Epithelial cell of esophagus (primary cell): ENCODE data around the gene VIPR2.
"Not testable (repeated sequence)": the region's sequence is repeated elsewhere in the genome, so short reads cannot be mapped to it uniquely, and the experiment has no call there.

ENCODE experiments used
- DNase-seq: peaks from one replicate; pipeline ENCODE4 v3.0.0; 2010; ENCODE audit warnings: low read depth
- H3K4me3 ChIP-seq: 2 replicates; pipeline ENCODE4 v1.5.1; 2011; ENCODE audit warnings: mild to moderate bottlenecking, low read length, control low read depth
- TF ChIP-seq, protein P1 (sequence below): IDR thresholded peaks from 2 replicates; pipeline ENCODE4 v1.5.1; 2011; ENCODE audit warnings: low read depth, mild to moderate bottlenecking, low read length, control low read depth, inconsistent platforms; ENCODE audit not compliant: insufficient read depth; ENCODE audit errors: missing control alignments

Gene VIPR2

GRCh38 chr7:159126311-159127260, 18.1 kb downstream of the VIPR2 start:
- DNase-seq, result no peak
- no peak overlapping the region for H3K4me3 ChIP-seq
- TF ChIP-seq, protein P1, sequence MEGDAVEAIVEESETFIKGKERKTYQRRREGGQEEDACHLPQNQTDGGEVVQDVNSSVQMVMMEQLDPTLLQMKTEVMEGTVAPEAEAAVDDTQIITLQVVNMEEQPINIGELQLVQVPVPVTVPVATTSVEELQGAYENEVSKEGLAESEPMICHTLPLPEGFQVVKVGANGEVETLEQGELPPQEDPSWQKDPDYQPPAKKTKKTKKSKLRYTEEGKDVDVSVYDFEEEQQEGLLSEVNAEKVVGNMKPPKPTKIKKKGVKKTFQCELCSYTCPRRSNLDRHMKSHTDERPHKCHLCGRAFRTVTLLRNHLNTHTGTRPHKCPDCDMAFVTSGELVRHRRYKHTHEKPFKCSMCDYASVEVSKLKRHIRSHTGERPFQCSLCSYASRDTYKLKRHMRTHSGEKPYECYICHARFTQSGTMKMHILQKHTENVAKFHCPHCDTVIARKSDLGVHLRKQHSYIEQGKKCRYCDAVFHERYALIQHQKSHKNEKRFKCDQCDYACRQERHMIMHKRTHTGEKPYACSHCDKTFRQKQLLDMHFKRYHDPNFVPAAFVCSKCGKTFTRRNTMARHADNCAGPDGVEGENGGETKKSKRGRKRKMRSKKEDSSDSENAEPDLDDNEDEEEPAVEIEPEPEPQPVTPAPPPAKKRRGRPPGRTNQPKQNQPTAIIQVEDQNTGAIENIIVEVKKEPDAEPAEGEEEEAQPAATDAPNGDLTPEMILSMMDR, result no peak

- H3K4me3 ChIP-seq, result no peak overlapping the region
- no peak for DNase-seq
- TF ChIP-seq, protein P1, result no peak
These were observed 18.8 kb downstream of the VIPR2 start for GRCh38 chr7:159125955-159126270.

- no peak overlapping the region for H3K4me3 ChIP-seq
- TF ChIP-seq, protein P1, result no peak
- DNase-seq, result no peak
These were observed 19.3 kb downstream of the VIPR2 start for GRCh38 chr7:159125104-159125954.

DNA sequence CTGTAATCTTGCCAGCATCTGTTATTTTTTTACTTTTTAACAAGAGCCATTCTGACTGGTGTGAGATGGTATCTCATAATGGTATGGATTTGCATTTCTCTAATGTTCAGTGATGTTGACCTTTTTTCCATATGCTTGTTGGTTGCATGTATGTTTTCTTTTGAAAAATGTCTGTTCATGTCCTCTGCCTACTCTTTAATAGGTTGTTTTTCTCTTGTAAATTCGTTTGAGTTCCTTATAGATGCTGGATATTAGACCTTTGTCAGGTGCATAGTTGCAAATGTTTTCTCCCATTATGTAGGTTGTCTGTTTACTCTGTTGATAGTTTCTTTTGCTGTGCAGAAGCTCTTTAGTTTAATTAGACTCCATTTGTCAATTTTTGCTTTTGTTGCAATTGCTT, 20.9 kb downstream of the VIPR2 start:
- not testable (repeated sequence) for DNase-seq, H3K4me3 ChIP-seq

GRCh38 chr7:159123294-159123693, 21.4 kb downstream of the VIPR2 start:
- H3K4me3 ChIP-seq, DNase-seq: not testable (repeated sequence)

DNA sequence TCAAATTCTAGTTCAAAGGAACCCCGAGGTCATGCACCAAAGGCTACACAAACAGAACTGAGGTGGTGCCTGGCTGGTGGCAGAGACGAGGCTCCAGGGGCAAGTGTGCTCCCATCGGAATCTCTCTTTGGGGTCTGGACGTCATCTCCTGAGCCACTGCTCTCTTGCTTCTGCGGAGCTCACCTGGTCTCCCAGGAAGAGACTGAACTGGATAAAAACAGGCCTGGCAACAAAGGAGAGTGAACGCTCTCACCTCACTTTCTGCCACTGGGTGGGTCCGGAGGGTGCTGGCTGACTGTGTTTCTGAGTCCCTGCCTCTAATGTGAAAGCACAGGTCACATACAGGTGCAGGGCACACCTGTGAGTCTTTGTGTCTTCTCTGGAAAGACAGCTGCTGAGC, 22.4 kb downstream of the VIPR2 start:
- no peak overlapping the region for H3K4me3 ChIP-seq
- DNase-seq, result no peak
- TF ChIP-seq, protein P1, result no peak

DNA sequence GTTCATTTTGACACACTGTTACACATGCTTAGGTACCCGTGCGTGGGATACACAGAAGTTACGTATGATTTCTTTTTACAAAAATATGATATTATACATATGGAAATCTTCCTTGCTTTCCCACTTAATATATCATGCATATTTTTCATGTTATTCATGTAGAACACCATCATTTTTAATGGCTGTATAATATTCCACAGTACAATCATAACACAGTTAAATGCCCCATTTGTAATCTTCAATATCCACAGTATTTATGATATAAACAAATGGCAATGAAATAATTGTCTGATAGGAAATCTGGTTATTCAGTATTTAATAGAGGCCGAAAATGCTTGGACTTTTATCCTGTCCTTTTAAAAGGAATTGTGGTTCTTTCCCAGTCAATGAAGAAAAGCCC, 23.2 kb downstream of the VIPR2 start:
- TF ChIP-seq, protein P1, result no peak
- no peak overlapping the region for H3K4me3 ChIP-seq
- DNase-seq, result no peak
